Gastrocnemius medialis (tissue), 4 donors: ENCODE measurements around the gene SLC25A39. TPM values are rescaled to one million over a fixed set of nuclear protein-coding genes. Genes with fewer than 3 reads are reported as not detected.
"Not testable (repeated sequence)": the region's sequence is repeated elsewhere in the genome, so short reads cannot be mapped to it uniquely, and the experiment has no call there.

Experiments
- ATAC-seq, 2 donors: fragments of 150-250 bp; one replicate each; pipeline ENCODE4 v1.9.1; 2016
- DNase-seq, 2 donors: peaks; one replicate each; pipeline ENCODE4 v3.0.0-alpha.2; 2019
- H3K27ac ChIP-seq, 4 donors: fragments of 200-600 bp; sonication (generic); 1 replicate in 1 of 4; 2 replicates in 3 of 4; pipeline ENCODE4 v1.5.1; 2016 to 2018; ENCODE audit warnings: mild to moderate bottlenecking in 2 of 4, moderate library complexity in 1 of 4
- H3K27me3 ChIP-seq, 3 donors: fragments of 200-600 bp; sonication (generic) in 2 of 3; 1 replicate in 1 of 3; 2 replicates in 2 of 3; pipeline versions ENCODE4 v1.5.1 to v1.6.0; 2016 to 2019; ENCODE audit warnings: mild to moderate bottlenecking in 1 of 3, moderate library complexity in 1 of 3
- H3K36me3 ChIP-seq, 2 donors: fragments of 200-600 bp; sonication (generic) in 1 of 2; one replicate each; pipeline ENCODE4 v1.5.1; 2017 to 2018
- H3K4me1 ChIP-seq, 2 donors: fragments of 200-600 bp; sonication (generic) in 1 of 2; one replicate each; pipeline ENCODE4 v1.5.1; 2016 to 2017; ENCODE audit warnings: mild to moderate bottlenecking in 2 of 2
- H3K4me3 ChIP-seq, 4 donors: fragments of 200-600 bp; sonication (generic) in 3 of 4; 1 replicate in 1 of 4; 2 replicates in 3 of 4; pipeline ENCODE4 v1.5.1; 2016 to 2019; ENCODE audit warnings: mild to moderate bottlenecking in 2 of 4
- H3K9me3 ChIP-seq, 3 donors: fragments of 200-600 bp; sonication (generic) in 2 of 3; 1 replicate in 1 of 3; 2 replicates in 2 of 3; pipeline ENCODE4 v1.5.1; 2016 to 2019
- CTCF ChIP-seq, 5 experiments: fragments of 450-650 bp in 3 of 5; fragments of 200-600 bp in 2 of 5; sonication (generic) in 2 of 5; IDR thresholded peaks in 4 of 5; conservative IDR thresholded peaks in 1 of 5; 1 replicate in 4 of 5; 2 replicates in 1 of 5; pipeline ENCODE4 v1.5.1; 2016 to 2019; ENCODE audit warnings: antibody characterized with exemption in 5 of 5, mild to moderate bottlenecking in 3 of 5, moderate library complexity in 3 of 5
- POLR2A ChIP-seq, 2 donors: fragments of 450-650 bp; IDR thresholded peaks; one replicate each; pipeline ENCODE4 v1.6.1; 2017; ENCODE audit warnings: antibody characterized with exemption in 2 of 2, mild to moderate bottlenecking in 2 of 2, moderate library complexity in 2 of 2
- in situ Hi-C, 4 donors: fragments of 200-750 bp; cut with MboI; loops; one replicate each; pipeline versions ENCODE4 v1.15.0 to v1.8.0; 2017; ENCODE audit warnings: low sequenced_read_pairs in 4 of 4
- intact Hi-C: fragments of 100-400 bp; cut with DNase I; formaldehyde crosslinking; loops from one replicate; pipeline ENCODE4 v1.15.1; 2023; ENCODE audit warnings: low total_unique reads
- total RNA-seq, 4 donors: library from RNA; depleted of rRNA; stranded (reverse); fragments of >200 nt; gene quantifications; one replicate each; pipeline versions ENCODE4 v1.1.0 to v1.2.3, GENCODE V29; 2016

SLC25A39 gene
- total RNA-seq: 10 to 100 TPM; 36.7 to 44.2 (median 38.4) TPM

GRCh38 chr17:44324571-44325275 lies at the start of gene SLC25A39:
Gene SLC25A39, minus strand, starts transcription at chr17:44324823. Its CDS starts 1,261 bp downstream, at chr17:44323562.
- peak; percentile 89 to 92 for DNase-seq
- TF ChIP-seq CTCF (IDR thresholded peaks at IDR 0.05 in 4 of 5, conservative IDR thresholded peaks at IDR 0.05 in 1 of 5) (peak in 1 of 5 experiments; percentile 40), POLR2A (IDR thresholded peaks at IDR 0.05) (peak; percentile 81 to 86)
- in situ Hi-C loops (loop anchor here in 3 of 4 donors (5.0 to 10.0 kb wide), 3 partner anchors 102 to 180 kb away; partner anchors contain the start of gene HROB (in 1 of the 3)), intact Hi-C loops (loop anchor here (1.0 to 5.0 kb wide), 4 partner anchors 20 to 202 kb away; partner anchors contain the start of genes GRN and HDAC5)
- Histone ChIP-seq H3K36me3 (peaks cover 0 to 30% of the 10 kb centered on the region in 2 donors), H3K4me1 (peaks cover 16 to 22% of the 10 kb centered on the region in 2 donors), H3K4me3 (peak within 1 kb of the TSS; percentile 87 to 98 (median 94)), H3K27me3 (no peaks in the 10 kb centered on the region), H3K27ac (peak within 1 kb of the TSS; percentile 86 to 99 (median 94)), H3K9me3 (no peaks in the 10 kb centered on the region)
- peak; percentile 79 to 83 for ATAC-seq

- in situ Hi-C loops: no loop called here
- Histone ChIP-seq H3K27me3 (peaks cover 10 to 26% (median 19%) of the 10 kb centered on the region in 3 donors), H3K4me1 (no peaks in the 10 kb centered on the region), H3K4me3 (no peak overlapping the region), H3K27ac (no peak overlapping the region), H3K9me3 (no peaks in the 10 kb centered on the region), H3K36me3 (no peaks in the 10 kb centered on the region)
- TF ChIP-seq CTCF (IDR thresholded peaks at IDR 0.05 in 4 of 5, conservative IDR thresholded peaks at IDR 0.05 in 1 of 5): no peak
- DNase-seq: no peak
- ATAC-seq: no peak
- intact Hi-C loops: no loop called here
Observed at GRCh38 chr17:44372036-44372435, 47.4 kb upstream of the SLC25A39 start.

DNA sequence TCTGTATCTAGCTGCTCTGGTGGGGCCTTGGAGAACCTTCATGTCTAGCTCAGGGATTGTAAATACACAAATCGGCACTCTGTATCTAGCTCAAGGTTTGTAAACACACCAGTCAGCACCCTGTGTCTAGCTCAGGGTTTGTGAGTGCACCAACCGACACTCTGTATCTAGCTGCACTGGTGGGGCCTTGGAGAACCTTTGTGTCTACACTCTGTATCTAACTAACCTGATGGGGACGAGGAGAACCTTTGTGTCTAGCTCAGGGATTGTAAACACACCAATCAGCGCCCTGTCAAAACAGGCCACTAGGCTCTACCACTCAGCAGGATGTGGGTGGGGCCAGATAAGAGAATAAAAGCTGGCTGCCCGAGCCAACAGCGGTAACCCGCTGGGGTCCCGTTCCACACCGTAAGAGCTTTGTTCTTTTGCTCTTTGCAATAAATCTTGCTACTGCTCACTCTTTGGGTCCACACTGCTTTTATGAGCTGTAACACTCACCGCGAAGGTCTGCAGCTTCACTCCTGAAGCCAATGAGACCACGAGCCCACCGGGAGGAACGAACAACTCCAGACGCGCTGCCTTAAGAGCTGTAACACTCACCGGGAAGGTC lies 44.9 kb upstream of the SLC25A39 start:
- DNase-seq, intact Hi-C loops, H3K4me1 ChIP-seq, ATAC-seq, H3K27ac ChIP-seq, in situ Hi-C loops, H3K9me3 ChIP-seq, H3K36me3 ChIP-seq, H3K4me3 ChIP-seq: not testable (repeated sequence)
- H3K27me3 ChIP-seq: peaks cover 10 to 17% (median 16%) of the 10 kb centered on the region in 3 donors

GRCh38 chr17:44368391-44369243 lies 44.0 kb upstream of the SLC25A39 start:
- H3K27ac ChIP-seq: not testable (repeated sequence)
- peaks cover 10 to 14% (median 12%) of the 10 kb centered on the region in 3 donors for H3K27me3 ChIP-seq

DNA sequence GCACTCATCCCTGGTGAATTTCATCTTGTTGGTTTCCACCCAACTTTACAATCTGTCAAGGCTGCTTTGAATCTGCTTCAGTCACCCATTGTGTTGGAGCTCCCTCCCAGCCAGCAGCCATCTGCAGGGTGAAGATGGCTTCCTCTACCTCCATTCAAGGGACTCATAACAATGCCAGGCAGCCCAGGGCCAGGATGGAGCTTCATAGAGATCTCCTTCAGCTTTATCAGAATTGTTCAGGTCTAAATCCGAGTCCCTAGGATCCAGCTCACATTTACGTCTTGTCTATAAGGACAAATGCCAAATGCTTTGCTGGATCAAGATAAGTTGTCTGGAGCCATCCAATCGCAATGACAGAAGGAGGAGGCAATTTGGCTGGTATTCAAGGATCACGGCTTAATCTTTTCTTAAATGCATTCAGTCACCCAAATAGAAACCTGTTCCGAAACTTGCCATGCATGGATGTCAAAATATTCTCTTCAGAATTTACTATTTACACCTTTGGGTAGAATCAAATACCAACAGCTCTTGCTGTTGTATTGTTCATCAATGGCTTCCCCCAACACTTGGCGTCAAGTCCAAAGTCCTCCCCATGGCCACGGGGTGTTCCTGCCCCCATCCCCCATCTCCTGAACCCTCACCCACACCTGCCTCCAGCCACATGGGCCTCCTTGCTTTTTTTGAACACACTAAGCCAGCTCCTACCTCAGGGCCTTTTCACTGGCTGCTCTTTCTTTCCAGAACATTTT lies 42.8 kb upstream of the SLC25A39 start:
- Histone ChIP-seq H3K27me3 (peaks cover 11 to 22% (median 15%) of the 10 kb centered on the region in 3 donors), H3K9me3 (no peaks in the 10 kb centered on the region), H3K4me1 (peaks cover 4 to 12% of the 10 kb centered on the region in 2 donors), H3K4me3 (no peak overlapping the region), H3K27ac (no peak overlapping the region), H3K36me3 (no peaks in the 10 kb centered on the region)
- intact Hi-C loops (no loop called here), in situ Hi-C loops (no loop called here)
- no peak for TF ChIP-seq POLR2A (IDR thresholded peaks at IDR 0.05)
- TF ChIP-seq CTCF (IDR thresholded peaks at IDR 0.05 in 4 of 5, conservative IDR thresholded peaks at IDR 0.05 in 1 of 5): no peak
- ATAC-seq (no peak), DNase-seq (no peak)

More at GRCh38 chr17:44368391-44369243, 44.0 kb upstream of the SLC25A39 start:
- H3K36me3 ChIP-seq, DNase-seq, H3K9me3 ChIP-seq, intact Hi-C loops, H3K4me3 ChIP-seq, in situ Hi-C loops, H3K4me1 ChIP-seq, ATAC-seq: not testable (repeated sequence)

DNA sequence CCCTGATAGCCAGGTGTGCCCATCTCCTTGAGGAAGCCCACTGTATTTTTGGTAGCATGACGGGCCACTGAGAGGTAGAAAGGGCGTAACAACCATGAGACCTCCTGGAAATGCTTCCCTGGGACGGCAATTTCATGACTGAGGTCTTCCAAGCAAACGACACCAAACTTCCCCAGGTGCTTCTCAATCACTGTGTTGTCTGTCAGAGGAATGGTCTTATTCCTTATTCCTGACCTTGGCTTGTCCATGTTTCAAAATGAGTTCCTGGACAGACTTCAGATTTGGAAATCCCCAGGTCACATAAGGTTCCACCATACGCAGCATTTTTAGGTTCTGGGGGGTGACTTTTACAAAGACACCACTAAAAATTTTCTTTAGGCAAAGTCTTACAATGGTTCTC lies 40.4 kb upstream of the SLC25A39 start:
- H3K27ac ChIP-seq, H3K36me3 ChIP-seq, DNase-seq, H3K4me3 ChIP-seq, H3K9me3 ChIP-seq, ATAC-seq, intact Hi-C loops, in situ Hi-C loops: not testable (repeated sequence)
- Histone ChIP-seq H3K4me1 (peaks cover 4 to 12% of the 10 kb centered on the region in 2 donors), H3K27me3 (peaks cover 8 to 18% (median 17%) of the 10 kb centered on the region in 3 donors)
